HPDE6-E6E7 (cell line): ENCODE measurements around the gene GTF2I.
"Not testable (repeated sequence)": the region's sequence is repeated elsewhere in the genome, so short reads cannot be mapped to it uniquely, and the experiment has no call there.

ENCODE experiments used
- DNase-seq: peaks from one replicate; pipeline ENCODE4 v3.0.0; 2011; ENCODE audit warnings: missing footprints; ENCODE audit errors: extremely low spot score

The GTF2I gene

GRCh38 chr7:74657692-74658177 lies at the start of gene GTF2I:
Gene GTF2I (plus strand): TSS chr7:74657718. CDS start chr7:74689129, 31,411 bp downstream.
- no peak for DNase-seq

- DNase-seq, result peak; percentile 79
Observed at GRCh38 chr7:74612015-74612829, 45.3 kb upstream of the GTF2I start.

GRCh38 chr7:74615933-74616780 lies 41.4 kb upstream of the GTF2I start:
- DNase-seq, result no peak

DNA sequence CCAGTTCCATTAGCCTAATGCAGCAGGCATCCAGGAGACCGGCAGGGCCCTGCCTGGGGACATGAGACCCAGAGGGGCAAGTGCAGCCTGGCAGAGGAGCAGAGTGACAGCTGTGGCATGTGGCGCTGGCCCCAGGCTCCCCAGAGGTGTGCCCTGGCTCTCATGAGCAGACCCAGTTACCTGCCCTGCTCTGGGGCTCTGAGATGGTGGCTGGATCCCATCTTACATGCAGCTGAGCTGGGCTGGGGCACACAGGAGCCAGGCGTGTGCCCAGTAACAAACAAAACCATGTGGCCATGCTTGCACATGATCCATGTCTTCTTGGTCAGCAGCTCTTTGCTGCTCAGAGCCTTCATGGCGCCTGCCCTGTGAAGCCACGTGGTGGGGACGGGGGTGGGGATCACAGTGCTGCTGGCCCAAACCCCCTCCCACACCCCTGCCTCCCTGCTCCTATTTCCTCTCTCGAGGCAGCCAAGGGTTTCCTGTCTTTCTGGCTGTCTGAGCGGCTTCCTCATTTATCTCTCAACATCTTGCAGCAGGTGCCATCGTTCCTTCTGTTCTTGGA lies 40.3 kb upstream of the GTF2I start:
- no peak for DNase-seq

- no peak for DNase-seq
Observed at GRCh38 chr7:74619235-74619860, 38.2 kb upstream of the GTF2I start.

- DNase-seq, result no peak
Observed at GRCh38 chr7:74622228-74622749, 35.2 kb upstream of the GTF2I start.

- DNase-seq, result no peak
Observed at GRCh38 chr7:74623135-74623534, 34.4 kb upstream of the GTF2I start.

DNA sequence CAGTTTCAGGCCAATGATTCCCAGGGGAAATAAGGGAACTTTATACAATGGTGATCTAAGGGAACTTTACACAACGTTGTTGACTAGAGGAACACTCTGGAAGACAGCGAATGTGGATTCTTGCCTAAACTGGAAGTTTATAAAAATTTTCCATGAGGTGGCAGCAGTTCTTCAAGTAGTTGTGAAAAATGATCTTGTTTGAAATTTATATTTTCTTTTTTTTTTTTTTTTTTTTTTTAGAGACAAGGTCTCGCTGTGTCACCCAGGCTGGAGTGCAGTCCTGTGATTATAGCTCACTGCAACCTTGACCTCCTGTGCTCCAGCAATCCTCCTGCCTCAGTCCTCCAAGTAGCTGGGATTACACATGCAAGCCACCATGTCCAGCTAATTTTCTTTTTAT lies 32.1 kb upstream of the GTF2I start:
- DNase-seq, result no peak

GRCh38 chr7:74627661-74628411 lies 29.7 kb upstream of the GTF2I start:
- DNase-seq, result no peak

DNA sequence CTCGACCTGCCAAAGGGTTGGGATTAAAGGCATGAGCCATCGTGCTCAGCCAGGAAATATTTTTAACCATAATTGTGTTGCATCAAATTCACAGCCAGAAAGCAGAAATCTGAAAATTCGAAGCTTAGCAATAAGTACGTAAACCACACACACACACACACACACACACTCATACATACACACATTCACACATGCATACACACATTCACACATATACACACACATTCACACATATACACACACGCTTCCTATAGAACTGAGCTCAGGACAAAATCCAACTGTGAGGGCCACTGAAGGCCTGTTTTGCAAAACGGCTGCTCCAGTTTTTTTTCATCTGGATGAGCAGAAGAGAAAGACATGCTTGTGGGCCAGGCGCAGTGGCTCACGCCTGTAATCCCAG lies 25.0 kb upstream of the GTF2I start:
- no peak for DNase-seq

GRCh38 chr7:74633451-74633921 lies 24.0 kb upstream of the GTF2I start:
- DNase-seq, result no peak

- DNase-seq, result no peak
Observed at GRCh38 chr7:74637745-74638144, 19.8 kb upstream of the GTF2I start.

DNA sequence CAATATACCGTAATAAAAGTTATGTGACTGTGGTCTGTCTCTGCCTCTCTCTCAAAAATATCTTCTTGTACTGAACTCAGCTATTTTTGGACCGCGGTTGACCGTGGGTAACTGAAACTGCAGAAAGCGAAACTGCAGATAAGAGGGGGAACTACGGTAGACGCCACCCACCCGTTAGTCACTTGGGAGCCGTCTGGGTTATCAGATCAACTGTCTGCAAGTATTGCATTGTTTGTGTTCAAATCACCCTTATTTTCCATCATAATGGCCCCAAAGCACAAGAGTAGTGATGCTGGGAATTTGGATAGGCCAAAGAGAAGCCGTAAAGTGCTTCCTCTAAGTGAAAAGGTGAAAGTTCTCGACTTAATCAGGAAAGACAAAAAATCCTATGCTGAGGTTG lies 7.5 kb upstream of the GTF2I start:
- not testable (repeated sequence) for DNase-seq

DNA sequence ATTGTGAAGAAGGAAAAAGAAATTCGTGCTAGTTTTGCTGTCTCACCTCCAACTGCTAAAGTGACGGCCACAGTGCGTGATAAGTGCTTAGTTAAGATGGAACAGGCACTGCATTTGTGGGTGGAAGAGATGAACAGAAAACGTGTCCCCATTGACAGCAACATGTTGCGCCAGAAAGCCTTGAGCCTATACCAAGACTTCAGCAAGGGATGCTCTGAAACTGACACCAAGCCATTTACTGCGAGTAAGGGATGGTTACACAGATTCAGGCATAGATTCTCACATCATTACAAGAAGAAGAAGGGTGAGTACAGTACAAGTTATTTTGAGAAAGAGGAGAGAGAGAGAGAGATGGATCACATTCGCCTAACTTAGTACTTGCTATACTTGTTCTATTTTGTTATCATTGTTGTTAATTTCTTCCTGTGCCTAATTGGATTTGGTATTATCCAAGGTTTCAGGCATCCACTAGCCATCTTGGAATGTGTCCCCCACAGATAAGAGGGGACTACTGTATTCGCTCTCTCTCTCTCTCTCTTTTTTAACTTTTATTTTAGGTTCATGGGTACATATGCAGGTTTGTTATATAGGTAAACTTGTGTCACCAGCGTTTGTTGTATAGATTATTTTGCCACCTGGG lies 6.9 kb upstream of the GTF2I start:
- DNase-seq, result not testable (repeated sequence)

- not testable (repeated sequence) for DNase-seq
Observed at GRCh38 chr7:74651133-74651504, 6.4 kb upstream of the GTF2I start.

- DNase-seq, result no peak
Observed at GRCh38 chr7:74653686-74654181, 3.8 kb upstream of the GTF2I start.

DNA sequence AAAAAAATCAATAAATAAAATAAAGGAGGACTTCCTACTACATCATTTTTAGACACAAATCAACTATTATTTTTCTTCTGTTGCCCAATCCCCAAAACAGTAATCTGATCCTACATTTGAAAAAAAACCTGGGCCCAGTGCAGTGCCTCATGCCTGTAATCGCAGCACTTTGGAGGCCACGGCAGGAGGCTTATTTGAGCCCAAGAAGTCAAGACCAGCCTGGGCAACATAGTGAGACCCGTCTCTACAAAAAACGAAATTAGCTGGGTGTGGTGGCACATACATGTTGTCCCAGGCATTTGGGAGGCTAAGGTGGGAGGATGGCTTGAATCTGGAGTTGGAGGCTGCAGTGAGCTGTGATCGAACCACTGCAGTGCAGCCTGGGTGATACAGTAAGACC lies 2.7 kb upstream of the GTF2I start:
- DNase-seq, result no peak

DNA sequence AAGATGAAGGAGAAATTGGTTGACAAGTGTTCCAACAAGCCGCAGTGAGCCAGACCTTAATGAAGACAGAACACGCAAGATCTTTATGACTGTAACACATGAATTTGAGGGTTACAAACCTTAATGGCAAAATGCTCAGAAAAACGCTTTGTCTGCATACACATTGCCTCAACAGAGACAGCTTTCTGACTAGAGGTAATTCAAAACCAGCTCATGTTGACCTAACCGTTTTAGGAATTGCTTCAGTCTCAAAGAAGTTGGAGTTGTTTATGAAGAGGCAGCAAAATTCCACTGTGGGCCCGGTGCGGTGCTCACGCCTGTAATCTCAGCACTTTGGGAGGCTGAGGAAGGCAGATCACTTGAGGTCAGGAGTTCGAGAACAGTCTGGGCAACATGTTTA lies 2.2 kb upstream of the GTF2I start:
- DNase-seq, result no peak

DNA sequence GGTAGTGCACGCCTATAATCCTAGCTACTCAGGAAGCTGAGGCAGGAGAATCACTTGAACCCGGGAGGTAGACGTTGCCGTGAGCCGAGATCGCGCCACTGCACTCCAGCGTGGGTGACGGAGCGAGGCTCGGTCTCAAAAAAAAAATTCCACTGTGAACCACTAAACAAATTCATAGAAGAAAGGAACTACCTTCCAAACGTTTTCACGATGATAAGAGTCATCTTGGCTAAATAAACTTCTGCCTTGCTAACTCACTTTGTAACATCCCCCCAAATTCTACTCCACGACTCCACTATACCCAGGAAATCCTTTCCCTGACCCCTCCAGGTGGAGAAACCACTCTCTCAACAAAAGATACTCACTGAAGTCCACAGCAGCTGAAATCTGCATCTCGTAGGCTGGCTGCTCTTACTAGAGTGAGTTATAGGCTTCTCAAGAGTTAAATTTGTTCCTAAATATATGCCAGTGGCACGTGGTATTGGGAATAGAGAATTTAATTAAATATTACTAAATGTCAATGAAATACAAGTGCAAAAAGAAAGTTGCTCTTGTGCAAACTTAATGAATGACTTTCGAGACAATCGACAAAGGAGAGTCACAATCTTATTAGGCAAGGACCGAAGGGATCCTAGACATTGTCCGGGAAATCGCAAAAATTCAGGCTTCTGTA lies 1.6 kb upstream of the GTF2I start:
- DNase-seq, result no peak

DNA sequence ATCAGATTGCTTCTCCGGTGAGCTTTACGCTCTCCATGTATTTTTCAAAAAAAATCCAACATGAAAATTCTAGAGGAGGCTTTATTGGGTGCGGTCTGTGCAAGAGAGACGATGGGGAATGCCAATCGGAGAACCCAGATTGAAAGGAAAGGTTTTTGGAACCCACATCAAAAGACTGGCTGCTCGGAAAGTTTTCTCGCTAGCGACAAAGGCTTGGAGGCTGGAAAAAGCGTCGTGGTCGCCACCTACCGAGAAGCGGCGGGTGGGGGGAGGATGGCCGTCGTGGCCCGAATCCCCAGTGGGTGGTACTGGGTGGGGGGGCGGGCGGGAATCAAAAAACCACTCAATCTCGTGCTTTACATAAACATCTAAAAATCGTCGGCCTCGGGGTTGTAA lies 1.1 kb upstream of the GTF2I start:
- DNase-seq, result no peak
